ENCODE measurements around the gene TRAFD1.

DNA sequence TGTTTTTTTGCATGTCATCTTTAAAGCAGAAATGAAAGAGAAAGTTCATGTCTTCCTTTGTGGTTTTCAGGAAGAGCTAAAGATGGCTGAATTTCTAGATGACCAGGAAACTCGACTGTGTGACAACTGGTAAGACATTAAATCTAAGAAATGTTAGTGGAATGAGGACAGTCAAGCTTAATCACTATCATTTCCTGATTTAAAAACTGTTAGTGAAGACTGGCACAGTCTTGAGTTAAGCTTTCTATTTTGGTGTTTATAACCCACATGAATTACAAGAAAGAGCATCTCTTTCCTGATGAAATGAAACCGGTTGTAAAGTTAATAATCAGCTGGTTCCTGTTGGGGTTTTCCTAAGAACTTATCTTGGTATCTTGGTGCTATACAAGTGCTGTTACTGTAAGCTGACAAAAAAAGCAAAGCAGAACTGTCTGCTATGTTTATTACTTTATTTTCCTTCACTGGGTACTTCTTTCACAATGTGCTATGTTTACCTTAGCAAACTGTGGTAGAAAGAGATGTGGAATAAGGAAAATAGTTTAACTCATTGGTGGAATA lies 5.2 kb downstream of the TRAFD1 start:
- no peak for TF ChIP-seq GATA2 (IDR thresholded peaks at IDR 0.05; ENCODE audit: low read depth, low read length)
- TF ChIP-seq GATA3 (IDR thresholded peaks at IDR 0.05; ENCODE audit: low read depth, low read length) = no peak

All from SH-SY5Y (cell line).